K562 (cell line): ENCODE data around the gene IL15RA. TPM values are rescaled to one million over a fixed set of nuclear protein-coding genes. Genes with fewer than 3 reads are reported as not detected.

ENCODE experiments used
- ATAC-seq: fragments of 200-7000 bp; cut with Tn5 transposase; 3 replicates; pipeline ENCODE4 v1.9.1; 2020; ENCODE audit warnings: moderate library complexity
- BruUV-seq: library from RNA; stranded (reverse); fragments of 400-500 nt; replicated peaks from 2 replicates; lab custom pipeline; 2021; lab: Mats Ljungman, UMichigan
- CTCF ChIA-PET: fragments of 300-600 bp; formaldehyde crosslinking; extraction: SDS; loops from one replicate; lab custom pipeline; 2021; ENCODE audit warnings: low intra/inter-chr PET ratio; lab: Yijun Ruan, JAX
- POLR2A ChIA-PET: fragments of 300-600, 350-650 bp; sonication (Branson Sonifier 250); formaldehyde crosslinking; extraction: SDS; loops from one replicate; lab custom pipeline; 2021; ENCODE audit warnings: antibody characterized with exemption, inconsistent platforms; lab: Yijun Ruan, JAX
- DNase-seq, 4 experiments: peaks; one replicate each; pipeline versions ENCODE4 v3.0.0 to v3.0.0-alpha.2; 2011 to 2018; ENCODE audit warnings: low spot score in 3 of 4, mixed read lengths in 3 of 4; ENCODE audit errors: extremely low read depth in 1 of 4
- FAIRE-seq: peaks from 2 replicates; lab custom pipeline; 2011; peaks lifted over from hg19 to GRCh38; lab: Jason Lieb, UNC
- H2AFZ ChIP-seq: 2 replicates; pipeline ENCODE4 v1.6.0; 2011; ENCODE audit warnings: low read depth, low read length, control low read depth, inconsistent platforms
- H3K27ac ChIP-seq: fragments of 200-600 bp; 3 replicates; pipeline ENCODE4 v1.8.0; 2011; ENCODE audit warnings: low read depth, mild to moderate bottlenecking, control low read depth, inconsistent platforms, low read length, moderate library complexity, mixed read lengths; ENCODE audit errors: extremely low read depth
- H3K27me3 ChIP-seq, 2 experiments: fragments of 300-600 bp in 1 of 2; 2 replicates in 1 of 2; 3 replicates in 1 of 2; pipeline versions ENCODE4 v1.6.0 to v1.8.0; 2011; ENCODE audit warnings: inconsistent platforms in 2 of 2, low read length in 2 of 2, mild to moderate bottlenecking in 1 of 2, mixed read lengths in 1 of 2, moderate library complexity in 1 of 2; ENCODE audit not compliant: control insufficient read depth in 2 of 2, insufficient read depth in 2 of 2
- H3K36me3 ChIP-seq: fragments of 300-600 bp; 3 replicates; pipeline ENCODE4 v1.8.0; 2011; ENCODE audit warnings: mild to moderate bottlenecking, low read length, inconsistent platforms; ENCODE audit not compliant: control insufficient read depth, insufficient read depth
- H3K4me1 ChIP-seq, 2 experiments: fragments of 200-600 bp in 1 of 2; replicated peaks in 1 of 2; 2 replicates in 1 of 2; 3 replicates in 1 of 2; pipeline versions ENCODE4 v1.5.1 to v1.8.0; 2011; ENCODE audit warnings: inconsistent platforms in 2 of 2, low read length in 2 of 2, mild to moderate bottlenecking in 1 of 2, mixed read lengths in 1 of 2, moderate library complexity in 1 of 2; ENCODE audit not compliant: control insufficient read depth in 2 of 2, insufficient read depth in 2 of 2
- H3K4me2 ChIP-seq: 2 replicates; pipeline ENCODE4 v1.6.1; 2011; ENCODE audit warnings: low read length, control low read depth, inconsistent platforms, mixed read lengths; ENCODE audit not compliant: insufficient read depth
- H3K4me3 ChIP-seq: fragments of 200-600 bp; sonication (generic), shearing (Covaris generic); 2 replicates; pipeline ENCODE4 v1.5.1; 2016; ENCODE audit warnings: control low read depth, inconsistent platforms
- H3K79me2 ChIP-seq: fragments of 200-600 bp; 3 replicates; pipeline ENCODE4 v1.8.0; 2011; ENCODE audit warnings: low read length, inconsistent platforms; ENCODE audit not compliant: control insufficient read depth, insufficient read depth
- H3K9ac ChIP-seq, 2 experiments: 2 replicates each; pipeline versions ENCODE4 v1.6.0 to v1.6.1; 2011; ENCODE audit warnings: low read depth in 2 of 2, low read length in 2 of 2, control low read depth in 1 of 2, inconsistent platforms in 1 of 2, mild to moderate bottlenecking in 1 of 2, mixed read lengths in 1 of 2; ENCODE audit not compliant: insufficient read depth in 1 of 2
- H3K9me1 ChIP-seq: one replicate; pipeline ENCODE4 v1.6.0; 2011; ENCODE audit warnings: inconsistent platforms, mild to moderate bottlenecking, low read length, moderate library complexity; ENCODE audit not compliant: control insufficient read depth, insufficient read depth
- H3K9me3 ChIP-seq: replicated peaks from 2 replicates; pipeline ENCODE4 v1.5.1; 2011; ENCODE audit warnings: low read depth, low read length, inconsistent platforms; ENCODE audit not compliant: control insufficient read depth, insufficient read depth
- H4K20me1 ChIP-seq: replicated peaks from 2 replicates; pipeline ENCODE4 v1.6.1; 2011; ENCODE audit warnings: low read length, inconsistent platforms, mixed read lengths; ENCODE audit not compliant: control insufficient read depth, insufficient read depth
- CHAMP1 ChIP-seq: fragments of 450-650 bp; IDR thresholded peaks from 2 replicates; pipeline ENCODE4 v1.6.1; 2016; ENCODE audit warnings: mild to moderate bottlenecking
- ZNF639 ChIP-seq, 2 experiments: fragments of 200-800 bp in 1 of 2; sonication (Bioruptor generic) in 1 of 2; sonication (generic) in 1 of 2; formaldehyde crosslinking in 1 of 2; IDR thresholded peaks in 1 of 2; conservative IDR thresholded peaks in 1 of 2; 2 replicates each; pipeline versions ENCODE4 v1.5.0 to v1.6.1; 2016 to 2020; ENCODE audit warnings: missing compliant biosample characterization in 1 of 2, missing genetic modification characterization in 1 of 2, missing genetic modification reagents in 1 of 2
- WGBS: fragments of 100-300 bp; shearing (Covaris generic); methylation state at CpG from one replicate; pipeline ENCODE4 v1.1.6; 2016; ENCODE audit warnings: low coverage, mixed read lengths; ENCODE audit not compliant: insufficient coverage; ENCODE audit errors: missing lambda C conversion rate; 5-methylcytosine and 5-hydroxymethylcytosine counted together
- in situ Hi-C: fragments of 300-500 bp; cut with MboI; formaldehyde crosslinking; loops from 4 replicates; pipeline ENCODE4 v1.15.0; 2018; ENCODE audit warnings: inconsistent platforms, mixed read lengths
- intact Hi-C: fragments of 100-400 bp; cut with micrococcal nuclease; formaldehyde crosslinking; loops from 2 replicates; pipeline ENCODE4 v1.14.2; 2022
- polyA plus RNA-seq, 8 experiments: library from polyadenylated mRNA; depleted of rRNA in 4 of 8; stranded (reverse) in 5 of 8; unstranded in 3 of 8; fragments of >200 nt; fragmentation: Nextera tagmentation in 2 of 8; fragmentation: Illumina TruSeq in 1 of 8; extraction: Ambion mirVana in 2 of 8; extraction: Trizol in 1 of 8; gene quantifications; 2 replicates each; pipeline versions ENCODE4 v1.2.1 to v1.2.3, GENCODE V29; 2011 to 2014; ENCODE audit warnings: inconsistent platforms in 1 of 8, missing spikeins in 1 of 8
- total RNA-seq, 7 experiments: library from RNA; depleted of rRNA in 6 of 7; stranded (reverse); fragments of >200 nt in 6 of 7; fragmentation: Illumina TruSeq in 2 of 7; extraction: Trizol in 2 of 7; gene quantifications; 2 replicates each; pipeline versions ENCODE4 v1.2.1 to v1.2.3, GENCODE V29; 2011 to 2021; ENCODE audit warnings: low replicate concordance in 1 of 7
- TF ChIP-seq, protein P1 (sequence below): sonication (generic); formaldehyde crosslinking; IDR thresholded peaks from 2 replicates; pipeline ENCODE4 v1.9.0; 2022; ENCODE audit warnings: mild to moderate bottlenecking, missing genetic modification reagents

IL15RA gene
- total and polyA plus RNA-seq, 9 of the 15 experiments (the other 6 are each of a cell fraction or from before 2014, with no cell fraction given): 1.2 to 11.7 (median 8.0) TPM

DNA sequence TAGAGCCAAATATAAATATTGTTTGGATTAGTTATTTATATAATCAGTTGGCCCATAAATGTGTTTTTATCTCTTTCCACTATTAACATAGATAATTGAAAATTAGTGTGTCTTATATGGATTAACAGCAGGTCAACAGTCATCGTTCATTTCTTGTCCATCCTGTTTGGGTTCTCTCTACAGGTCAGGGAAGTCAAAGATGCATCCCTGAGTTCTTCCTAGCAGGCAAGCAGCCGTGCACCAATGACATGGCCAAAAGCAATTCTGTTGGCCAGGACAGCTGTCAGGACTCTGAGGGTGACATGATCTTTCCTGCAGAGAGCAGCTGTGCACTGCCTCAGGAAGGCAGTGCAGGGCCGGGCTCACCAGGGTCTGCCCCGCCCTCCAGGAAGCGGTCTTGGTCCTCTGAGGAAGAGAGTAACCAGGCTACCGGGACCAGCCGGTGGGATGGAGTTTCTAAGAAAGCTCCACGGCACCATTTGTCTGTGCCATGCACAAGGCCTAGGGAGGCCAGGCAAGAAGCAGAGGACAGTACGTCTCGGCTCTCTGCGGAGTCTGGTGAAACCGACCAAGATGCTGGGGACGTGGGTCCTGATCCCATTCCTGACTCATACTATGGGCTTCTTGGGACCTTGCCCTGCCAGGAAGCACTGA, 71.4 kb downstream of the IL15RA start:
- H3K36me3 ChIP-seq: peaks cover 76% of the 10 kb centered on the region
- H3K4me3 ChIP-seq: no peak overlapping the region
- H3K79me2 ChIP-seq: peaks cover 46% of the 10 kb centered on the region
- no peak for DNase-seq
- CTCF ChIA-PET: no interaction called here
- H3K27ac ChIP-seq: no peak overlapping the region
- BruUV-seq: no TSS peak
- H3K4me1 ChIP-seq: peaks cover 0 to 3% of the 10 kb centered on the region in 2 experiments; a peak in 1 of 5 replicates
- WGBS: 96% methylated on average over 13 of the region's 13 CpGs
- H4K20me1 ChIP-seq: no peaks in the 10 kb centered on the region
- no peaks in the 10 kb centered on the region for H3K9me3 ChIP-seq
- H3K4me2 ChIP-seq: no peak overlapping the region
- intact Hi-C loops (no loop called here), in situ Hi-C loops (no loop called here)
- POLR2A ChIA-PET: interaction anchor here (0.8 to 1.4 kb wide), 2 partner anchors 12 to 15 kb away, joined by 3 to 5 read pairs; no protein-coding TSS in a partner anchor
- H3K9me1 ChIP-seq: no peaks in the 10 kb centered on the region
- no peak overlapping the region for H2AFZ ChIP-seq
- H3K27me3 ChIP-seq: no peaks in the 10 kb centered on the region
- no peak for TF ChIP-seq CHAMP1
- TF ChIP-seq, protein P1, sequence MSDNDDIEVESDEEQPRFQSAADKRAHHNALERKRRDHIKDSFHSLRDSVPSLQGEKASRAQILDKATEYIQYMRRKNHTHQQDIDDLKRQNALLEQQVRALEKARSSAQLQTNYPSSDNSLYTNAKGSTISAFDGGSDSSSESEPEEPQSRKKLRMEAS (CRISPR knock-in tag): peak; percentile 21; the same call in 1 of the 2 replicates
- no peak for TF ChIP-seq ZNF639 (CRISPR knock-in tag; conservative IDR thresholded peaks at IDR 0.05 in 1 of 2, IDR thresholded peaks at IDR 0.05 in 1 of 2)
- TF ChIP-seq, all 486 proteins: peak for 1
- ATAC-seq (peak; percentile 44; the same call in 2 of the 3 replicates), FAIRE-seq (no peak)
- H3K9ac ChIP-seq: 0 out of 4 replicates have a peak overlapping the region, but pooled peaks of 1 of the 2 experiments have one; percentile 11
